OCI-LY1 (cell line): Measurements from ENCODE around the gene AMBRA1.

Experiments
- H2AFZ ChIP-seq: fragments of 200-600 bp; sonication (generic), shearing (Covaris generic); 2 replicates; pipeline ENCODE4 v1.6.0; 2014; ENCODE audit warnings: antibody characterized with exemption, mild to moderate bottlenecking, low read length
- H3F3A ChIP-seq: fragments of 200-600 bp; sonication (generic), shearing (Covaris generic); 2 replicates; pipeline ENCODE4 v1.6.0; 2014; ENCODE audit warnings: mild to moderate bottlenecking, antibody characterized with exemption, low read length, moderate library complexity; ENCODE audit not compliant: insufficient read depth
- H3K27ac ChIP-seq: fragments of 200-600 bp; sonication (generic); 2 replicates; pipeline ENCODE4 v1.5.1; 2014; ENCODE audit warnings: low read length, mixed run types, mild to moderate bottlenecking, low read depth; ENCODE audit not compliant: poor library complexity, severe bottlenecking
- H3K27me3 ChIP-seq: fragments of 200-600 bp; sonication (generic); 2 replicates; pipeline ENCODE4 v1.6.0; 2014; ENCODE audit warnings: antibody characterized with exemption, mild to moderate bottlenecking, low read length, moderate library complexity; ENCODE audit not compliant: insufficient read depth
- H3K36me3 ChIP-seq: fragments of 200-600 bp; sonication (generic); 2 replicates; pipeline ENCODE4 v1.6.1; 2014; ENCODE audit warnings: mild to moderate bottlenecking, antibody characterized with exemption, low read length, moderate library complexity, mixed read lengths; ENCODE audit not compliant: insufficient read depth
- H3K4me1 ChIP-seq: fragments of 200-600 bp; sonication (generic); 2 replicates; pipeline ENCODE4 v1.5.1; 2014; ENCODE audit warnings: mild to moderate bottlenecking, low read length, moderate library complexity; ENCODE audit not compliant: insufficient read depth, severe bottlenecking
- H3K4me2 ChIP-seq: fragments of 200-600 bp; sonication (generic), shearing (Covaris generic); 2 replicates; pipeline ENCODE4 v1.6.1; 2014; ENCODE audit warnings: low read length
- H3K4me3 ChIP-seq: fragments of 200-600 bp; sonication (generic); 2 replicates; pipeline ENCODE4 v1.5.1; 2014; ENCODE audit warnings: low read length, low read depth, mild to moderate bottlenecking, mixed read lengths; ENCODE audit not compliant: poor library complexity, severe bottlenecking
- H3K79me2 ChIP-seq: fragments of 200-600 bp; shearing (Covaris generic); 2 replicates; pipeline ENCODE4 v1.6.1; 2016; ENCODE audit warnings: mixed run types, low read length, mixed read lengths; ENCODE audit not compliant: insufficient read depth
- H3K9ac ChIP-seq: fragments of 200-600 bp; sonication (generic), shearing (Covaris generic); 2 replicates; pipeline ENCODE4 v1.6.1; 2014; ENCODE audit warnings: mild to moderate bottlenecking, low read length, mixed read lengths
- H3K9me2 ChIP-seq: fragments of 200-600 bp; sonication (generic), shearing (Covaris generic); 2 replicates; pipeline ENCODE4 v1.6.1; 2014; ENCODE audit warnings: low read depth, mild to moderate bottlenecking, low read length, mixed read lengths
- H3K9me3 ChIP-seq: fragments of 200-600 bp; shearing (Covaris generic); 2 replicates; pipeline ENCODE4 v1.6.1; 2014; ENCODE audit warnings: low read length, mixed read lengths
- H4K20me1 ChIP-seq: fragments of 200-600 bp; sonication (generic), shearing (Covaris generic); 2 replicates; pipeline ENCODE4 v1.6.0; 2016; ENCODE audit warnings: mild to moderate bottlenecking, low read length; ENCODE audit not compliant: insufficient read depth
- EZH2 ChIP-seq: fragments of 200-600 bp; sonication (generic), shearing (Covaris generic); IDR thresholded peaks from 2 replicates; pipeline ENCODE4 v1.8.0; 2017; ENCODE audit warnings: borderline replicate concordance, mixed run types, mild to moderate bottlenecking, antibody characterized with exemption, low read length, moderate library complexity, mixed read lengths
- TF ChIP-seq, protein P1 (sequence below): fragments of 200-600 bp; sonication (generic), shearing (Covaris generic); IDR thresholded peaks from 2 replicates; pipeline ENCODE4 v1.5.1; 2017; ENCODE audit warnings: mild to moderate bottlenecking, antibody characterized with exemption, low read length, moderate library complexity, mixed read lengths

Gene AMBRA1

DNA sequence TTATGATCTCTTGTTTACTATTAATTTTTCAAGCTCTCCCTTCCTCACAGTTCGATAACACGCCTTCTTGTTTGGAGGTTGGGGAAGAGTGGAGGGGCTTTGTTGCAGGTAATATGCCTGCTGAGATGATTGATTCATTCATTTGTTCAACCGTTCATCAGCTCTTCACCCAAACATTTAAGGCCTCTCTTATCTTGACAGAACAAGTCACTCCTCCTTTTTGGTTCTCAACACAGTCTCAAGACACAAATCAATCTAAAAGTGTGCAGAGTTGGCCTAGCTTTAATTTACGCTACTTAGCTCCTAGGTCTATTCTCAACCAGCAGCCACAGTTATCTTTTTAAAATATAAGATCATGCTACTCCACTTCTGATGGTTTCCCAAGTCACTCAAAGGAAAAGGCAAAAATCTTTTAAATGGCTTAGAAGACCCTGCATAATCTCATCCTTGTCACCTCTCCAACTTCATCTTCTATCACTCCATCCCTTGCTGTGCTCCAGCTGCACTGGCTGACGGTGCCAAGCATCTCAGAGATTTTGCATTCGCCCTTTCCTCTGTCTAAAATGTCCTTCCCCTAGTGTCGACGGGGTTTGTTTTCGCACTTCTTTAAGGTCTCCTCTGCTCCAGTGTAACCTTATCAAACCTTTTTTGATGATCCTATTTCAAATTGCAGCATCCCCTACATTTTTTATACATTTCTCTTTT lies 60.3 kb downstream of the AMBRA1 start:
- Histone ChIP-seq H3K27ac (no peak overlapping the region), H3K36me3 (peaks cover 4% of the 10 kb centered on the region; the same call in 1 of the 2 replicates), H3K79me2 (peaks cover 24% of the 10 kb centered on the region), H3K4me2 (no peak overlapping the region), H3K4me1 (peaks cover 10% of the 10 kb centered on the region), H3F3A (no peaks in the 10 kb centered on the region), H3K27me3 (no peaks in the 10 kb centered on the region), H3K9ac (no peak overlapping the region), H2AFZ (no peak overlapping the region), H3K9me3 (no peaks in the 10 kb centered on the region), H4K20me1 (no peaks in the 10 kb centered on the region), H3K9me2 (no peaks in the 10 kb centered on the region), H3K4me3 (no peak overlapping the region)
- no peak for TF ChIP-seq EZH2
- TF ChIP-seq, protein P1, sequence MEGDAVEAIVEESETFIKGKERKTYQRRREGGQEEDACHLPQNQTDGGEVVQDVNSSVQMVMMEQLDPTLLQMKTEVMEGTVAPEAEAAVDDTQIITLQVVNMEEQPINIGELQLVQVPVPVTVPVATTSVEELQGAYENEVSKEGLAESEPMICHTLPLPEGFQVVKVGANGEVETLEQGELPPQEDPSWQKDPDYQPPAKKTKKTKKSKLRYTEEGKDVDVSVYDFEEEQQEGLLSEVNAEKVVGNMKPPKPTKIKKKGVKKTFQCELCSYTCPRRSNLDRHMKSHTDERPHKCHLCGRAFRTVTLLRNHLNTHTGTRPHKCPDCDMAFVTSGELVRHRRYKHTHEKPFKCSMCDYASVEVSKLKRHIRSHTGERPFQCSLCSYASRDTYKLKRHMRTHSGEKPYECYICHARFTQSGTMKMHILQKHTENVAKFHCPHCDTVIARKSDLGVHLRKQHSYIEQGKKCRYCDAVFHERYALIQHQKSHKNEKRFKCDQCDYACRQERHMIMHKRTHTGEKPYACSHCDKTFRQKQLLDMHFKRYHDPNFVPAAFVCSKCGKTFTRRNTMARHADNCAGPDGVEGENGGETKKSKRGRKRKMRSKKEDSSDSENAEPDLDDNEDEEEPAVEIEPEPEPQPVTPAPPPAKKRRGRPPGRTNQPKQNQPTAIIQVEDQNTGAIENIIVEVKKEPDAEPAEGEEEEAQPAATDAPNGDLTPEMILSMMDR: no peak

DNA sequence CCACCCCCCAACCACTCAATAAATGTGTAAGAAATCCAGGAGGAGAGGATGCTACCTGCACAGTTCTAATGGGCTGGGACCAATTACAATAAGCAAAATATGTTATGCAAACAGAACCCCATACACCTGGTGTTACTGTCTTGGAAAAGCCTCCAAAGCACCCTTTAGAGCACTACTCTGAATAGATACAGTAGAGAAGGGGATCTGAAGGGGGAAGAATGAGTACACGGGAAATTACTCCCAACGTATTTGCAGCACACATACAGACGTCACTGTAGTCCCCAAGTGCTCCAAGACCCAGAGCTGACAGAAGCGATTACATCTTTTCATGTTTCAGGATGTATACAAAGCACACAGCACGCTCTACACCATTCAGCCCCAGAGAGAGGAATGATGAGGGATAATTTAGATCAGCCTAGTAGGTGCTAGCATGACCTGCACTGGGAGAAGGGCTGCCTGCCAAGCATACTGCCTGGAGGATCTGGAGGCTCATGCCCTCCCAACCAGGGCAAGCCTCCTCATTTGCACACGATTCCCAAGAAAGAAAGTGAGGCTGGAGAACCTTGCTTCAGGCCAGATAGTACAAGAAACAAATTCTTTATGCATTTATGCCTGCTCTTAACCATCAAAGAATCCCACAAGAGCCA lies 63.8 kb downstream of the AMBRA1 start:
- no peaks in the 10 kb centered on the region for H3K9me3 ChIP-seq
- no peak overlapping the region for H3K9ac ChIP-seq
- H3K79me2 ChIP-seq: peaks cover 11% of the 10 kb centered on the region; the same call in 1 of the 2 replicates
- TF ChIP-seq, protein P1: no peak
- TF ChIP-seq EZH2: no peak
- no peak overlapping the region for H3K4me2 ChIP-seq
- no peak overlapping the region for H2AFZ ChIP-seq
- no peak overlapping the region for H3K27ac ChIP-seq
- H3K4me1 ChIP-seq: peaks cover 7% of the 10 kb centered on the region
- H3K27me3 ChIP-seq: no peaks in the 10 kb centered on the region
- H3K4me3 ChIP-seq: no peak overlapping the region
- H3K9me2 ChIP-seq: no peaks in the 10 kb centered on the region
- H4K20me1 ChIP-seq: no peaks in the 10 kb centered on the region
- peaks cover 7% of the 10 kb centered on the region for H3K36me3 ChIP-seq
- no peaks in the 10 kb centered on the region for H3F3A ChIP-seq

DNA sequence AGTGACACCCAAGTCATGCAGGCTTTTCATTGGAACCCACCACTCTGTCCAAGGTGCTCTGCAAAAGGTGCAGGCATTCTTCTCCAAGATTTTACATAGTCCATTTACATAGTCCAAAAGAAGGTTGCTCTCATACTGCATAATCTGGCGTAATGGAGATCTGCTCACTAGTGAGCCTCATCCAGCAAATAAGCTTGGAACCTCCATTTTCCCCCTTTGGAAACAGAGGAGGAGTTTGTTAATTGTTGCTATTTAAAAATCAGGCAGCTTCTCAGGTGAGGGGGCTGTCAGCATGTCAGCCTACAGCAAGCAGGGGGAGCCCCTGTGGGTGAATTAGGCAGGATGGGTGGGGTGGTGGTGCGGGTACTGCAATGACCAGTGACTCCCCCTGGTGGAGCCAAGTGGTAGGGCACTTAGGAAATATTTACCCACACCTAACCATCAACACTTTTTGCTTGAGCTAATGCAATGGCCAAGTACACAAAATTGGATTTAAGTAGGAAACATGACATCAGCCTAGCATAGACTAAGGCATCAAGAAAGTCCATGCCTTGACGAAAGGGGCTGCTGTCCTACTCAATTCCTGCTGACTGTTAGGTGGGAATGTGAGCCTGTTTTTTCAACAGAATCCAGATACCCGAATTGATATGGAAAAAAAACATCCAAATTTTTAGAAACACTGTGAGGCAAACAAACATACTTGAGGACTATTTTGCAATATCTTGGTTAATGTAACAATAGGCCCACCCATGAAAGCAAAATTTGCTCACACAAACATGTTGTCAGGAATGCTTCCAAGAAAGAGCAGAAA lies 64.5 kb downstream of the AMBRA1 start:
- TF ChIP-seq, protein P1: peak; percentile 96
- TF ChIP-seq EZH2: no peak
- Histone ChIP-seq H3K4me3 (no peak overlapping the region), H3K79me2 (peaks cover 9% of the 10 kb centered on the region; the same call in 1 of the 2 replicates), H3K4me1 (peaks cover 7% of the 10 kb centered on the region), H3K9ac (no peak overlapping the region), H2AFZ (no peak overlapping the region), H3K4me2 (no peak overlapping the region), H3K27me3 (no peaks in the 10 kb centered on the region), H3K36me3 (peaks cover 7% of the 10 kb centered on the region), H3K9me3 (no peaks in the 10 kb centered on the region), H3F3A (no peaks in the 10 kb centered on the region), H4K20me1 (no peaks in the 10 kb centered on the region), H3K9me2 (no peaks in the 10 kb centered on the region), H3K27ac (no peak overlapping the region)
